Mononuclear cell (primary cell): ENCODE data around the gene TRDMT1. TPM values are rescaled to one million over a fixed set of nuclear protein-coding genes. Genes with fewer than 3 reads are reported as not detected.

ENCODE experiments used
- H3K27me3 ChIP-seq: 2 replicates; pipeline ENCODE4 v1.6.0; 2011; ENCODE audit warnings: low read length, control low read depth; ENCODE audit not compliant: insufficient read depth
- H3K4me1 ChIP-seq: 2 replicates; pipeline ENCODE4 v1.5.1; 2011; ENCODE audit warnings: mild to moderate bottlenecking, low read length, control low read depth; ENCODE audit not compliant: insufficient read depth
- H3K4me3 ChIP-seq: 2 replicates; pipeline ENCODE4 v1.5.1; 2011; ENCODE audit warnings: mild to moderate bottlenecking, low read length, moderate library complexity
- H3K9me3 ChIP-seq: 2 replicates; pipeline ENCODE4 v1.5.1; 2011; ENCODE audit warnings: low read depth, mild to moderate bottlenecking, control low read depth, low read length
- total RNA-seq: library from RNA; depleted of rRNA; stranded (reverse); fragments of >200 nt; gene quantifications from one replicate; pipeline ENCODE4 v1.2.3, GENCODE V29; 2012

TRDMT1 gene
- total RNA-seq, 1 donor: 24.5 TPM

- Histone ChIP-seq H3K4me3 (no peak overlapping the region), H3K27me3 (no peaks in the 10 kb centered on the region), H3K4me1 (peaks cover 34% of the 10 kb centered on the region), H3K9me3 (no peaks in the 10 kb centered on the region)
Observed at GRCh38 chr10:17236468-17237148, 35.1 kb upstream of the TRDMT1 start.

- Histone ChIP-seq H3K9me3 (no peaks in the 10 kb centered on the region), H3K4me3 (no peak overlapping the region), H3K4me1 (peaks cover 44% of the 10 kb centered on the region), H3K27me3 (no peaks in the 10 kb centered on the region)
Observed at GRCh38 chr10:17235136-17235535, 33.7 kb upstream of the TRDMT1 start.

- Histone ChIP-seq H3K4me3 (no peak overlapping the region), H3K9me3 (no peaks in the 10 kb centered on the region), H3K27me3 (no peaks in the 10 kb centered on the region), H3K4me1 (peaks cover 44% of the 10 kb centered on the region)
Observed at GRCh38 chr10:17234431-17234945, 33.0 kb upstream of the TRDMT1 start.

GRCh38 chr10:17233286-17233991 lies 32.0 kb upstream of the TRDMT1 start:
- peaks cover 44% of the 10 kb centered on the region for H3K4me1 ChIP-seq
- no peaks in the 10 kb centered on the region for H3K27me3 ChIP-seq
- no peaks in the 10 kb centered on the region for H3K9me3 ChIP-seq
- H3K4me3 ChIP-seq: no peak overlapping the region

- H3K9me3 ChIP-seq: no peaks in the 10 kb centered on the region
- no peak overlapping the region for H3K4me3 ChIP-seq
- peaks cover 48% of the 10 kb centered on the region for H3K4me1 ChIP-seq
- H3K27me3 ChIP-seq: no peaks in the 10 kb centered on the region
Observed at GRCh38 chr10:17232276-17232960, 30.9 kb upstream of the TRDMT1 start.

- Histone ChIP-seq H3K4me3 (no peak overlapping the region), H3K9me3 (no peaks in the 10 kb centered on the region), H3K27me3 (no peaks in the 10 kb centered on the region), H3K4me1 (peaks cover 54% of the 10 kb centered on the region)
Observed at GRCh38 chr10:17231788-17232187, 30.3 kb upstream of the TRDMT1 start.

GRCh38 chr10:17229967-17230682 lies 28.7 kb upstream of the TRDMT1 start:
- Histone ChIP-seq H3K4me1 (peaks cover 66% of the 10 kb centered on the region), H3K27me3 (no peaks in the 10 kb centered on the region), H3K4me3 (peak overlapping the region; percentile 97), H3K9me3 (no peaks in the 10 kb centered on the region)

- peak overlapping the region; percentile 97 for H3K4me3 ChIP-seq
- no peaks in the 10 kb centered on the region for H3K27me3 ChIP-seq
- H3K4me1 ChIP-seq: peaks cover 62% of the 10 kb centered on the region
- no peaks in the 10 kb centered on the region for H3K9me3 ChIP-seq
Observed at GRCh38 chr10:17229717-17229966, 28.2 kb upstream of the TRDMT1 start.

GRCh38 chr10:17229016-17229716 lies 27.7 kb upstream of the TRDMT1 start:
- H3K4me3 ChIP-seq: peak overlapping the region; percentile 97
- H3K27me3 ChIP-seq: no peaks in the 10 kb centered on the region
- no peaks in the 10 kb centered on the region for H3K9me3 ChIP-seq
- H3K4me1 ChIP-seq: peaks cover 58% of the 10 kb centered on the region

- peak within 1 kb of the TSS; percentile 97 for H3K4me3 ChIP-seq
- no peaks in the 10 kb centered on the region for H3K27me3 ChIP-seq
- H3K4me1 ChIP-seq: peaks cover 50% of the 10 kb centered on the region
- no peaks in the 10 kb centered on the region for H3K9me3 ChIP-seq
Observed at GRCh38 chr10:17228091-17229015, 26.9 kb upstream of the TRDMT1 start, which contains the start of gene VIM. VIM (plus strand) TSS chr10:17228241; CDS start chr10:17229423, 1,182 bp downstream.

- H3K4me3 ChIP-seq: peak overlapping the region; percentile 97
- no peaks in the 10 kb centered on the region for H3K27me3 ChIP-seq
- H3K9me3 ChIP-seq: no peaks in the 10 kb centered on the region
- H3K4me1 ChIP-seq: peaks cover 44% of the 10 kb centered on the region
Observed at GRCh38 chr10:17227367-17228090, 26.1 kb upstream of the TRDMT1 start.

- Histone ChIP-seq H3K27me3 (no peaks in the 10 kb centered on the region), H3K4me1 (peaks cover 43% of the 10 kb centered on the region), H3K9me3 (no peaks in the 10 kb centered on the region), H3K4me3 (peak overlapping the region; percentile 97)
Observed at GRCh38 chr10:17226891-17227303, 25.4 kb upstream of the TRDMT1 start.

- H3K4me1 ChIP-seq: peaks cover 35% of the 10 kb centered on the region
- H3K4me3 ChIP-seq: no peak overlapping the region
- no peaks in the 10 kb centered on the region for H3K9me3 ChIP-seq
- no peaks in the 10 kb centered on the region for H3K27me3 ChIP-seq
Observed at GRCh38 chr10:17225808-17226207, 24.3 kb upstream of the TRDMT1 start.
